ENCODE measurements around the gene DIPK1A. TPM values are rescaled to one million over a fixed set of nuclear protein-coding genes. Genes with fewer than 3 reads are reported as not detected.

DIPK1A gene
- total RNA-seq, 4 donors from 2014 or later = 3.1 to 9.9 (median 4.9) TPM

- intact Hi-C loops (cut with DNase I) = no loop called here
- H3K27ac ChIP-seq = no peak overlapping the region
- TF ChIP-seq, protein P1, sequence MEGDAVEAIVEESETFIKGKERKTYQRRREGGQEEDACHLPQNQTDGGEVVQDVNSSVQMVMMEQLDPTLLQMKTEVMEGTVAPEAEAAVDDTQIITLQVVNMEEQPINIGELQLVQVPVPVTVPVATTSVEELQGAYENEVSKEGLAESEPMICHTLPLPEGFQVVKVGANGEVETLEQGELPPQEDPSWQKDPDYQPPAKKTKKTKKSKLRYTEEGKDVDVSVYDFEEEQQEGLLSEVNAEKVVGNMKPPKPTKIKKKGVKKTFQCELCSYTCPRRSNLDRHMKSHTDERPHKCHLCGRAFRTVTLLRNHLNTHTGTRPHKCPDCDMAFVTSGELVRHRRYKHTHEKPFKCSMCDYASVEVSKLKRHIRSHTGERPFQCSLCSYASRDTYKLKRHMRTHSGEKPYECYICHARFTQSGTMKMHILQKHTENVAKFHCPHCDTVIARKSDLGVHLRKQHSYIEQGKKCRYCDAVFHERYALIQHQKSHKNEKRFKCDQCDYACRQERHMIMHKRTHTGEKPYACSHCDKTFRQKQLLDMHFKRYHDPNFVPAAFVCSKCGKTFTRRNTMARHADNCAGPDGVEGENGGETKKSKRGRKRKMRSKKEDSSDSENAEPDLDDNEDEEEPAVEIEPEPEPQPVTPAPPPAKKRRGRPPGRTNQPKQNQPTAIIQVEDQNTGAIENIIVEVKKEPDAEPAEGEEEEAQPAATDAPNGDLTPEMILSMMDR (IDR thresholded peaks at IDR 0.05) = no peak
- TF ChIP-seq POLR2A (IDR thresholded peaks at IDR 0.05) = no peak
- H3K36me3 ChIP-seq = no peaks in the 10 kb centered on the region
- no peak for DNase-seq
- no peaks in the 10 kb centered on the region for H3K4me1 ChIP-seq
- no peaks in the 10 kb centered on the region for H3K9me3 ChIP-seq
- no peaks in the 10 kb centered on the region for H3K27me3 ChIP-seq
- H3K4me3 ChIP-seq = no peak overlapping the region
- WGBS, 2 donors = 83 to 100% methylated on average over 2 of the region's 2 CpGs
These were observed 90.7 kb downstream of the DIPK1A start for GRCh38 chr1:92870591-92870990.

- no peaks in the 10 kb centered on the region for H3K9me3 ChIP-seq
- no peak overlapping the region for H3K4me3 ChIP-seq
- intact Hi-C loops (cut with DNase I) = no loop called here
- no peak for TF ChIP-seq POLR2A (IDR thresholded peaks at IDR 0.05)
- TF ChIP-seq, protein P1 (IDR thresholded peaks at IDR 0.05) = no peak
- H3K36me3 ChIP-seq = no peaks in the 10 kb centered on the region
- no peak overlapping the region for H3K27ac ChIP-seq
- DNase-seq = no peak
- no peaks in the 10 kb centered on the region for H3K27me3 ChIP-seq
- H3K4me1 ChIP-seq = peaks cover 0 to 6% (median 3%) of the 10 kb centered on the region in 3 donors
These were observed 97.1 kb downstream of the DIPK1A start for GRCh38 chr1:92864131-92864530.

- H3K4me3 ChIP-seq = no peak overlapping the region
- TF ChIP-seq POLR2A (IDR thresholded peaks at IDR 0.05) = no peak
- TF ChIP-seq, protein P1 (IDR thresholded peaks at IDR 0.05) = no peak
- peaks cover 0 to 8% (median 3%) of the 10 kb centered on the region in 3 donors for H3K4me1 ChIP-seq
- DNase-seq = no peak
- WGBS, 2 donors = 87 to 90% methylated on average over 4 of the region's 4 CpGs
- H3K27me3 ChIP-seq = no peaks in the 10 kb centered on the region
- intact Hi-C loops (cut with DNase I) = no loop called here
- no peaks in the 10 kb centered on the region for H3K36me3 ChIP-seq
- H3K27ac ChIP-seq = no peak overlapping the region
- no peaks in the 10 kb centered on the region for H3K9me3 ChIP-seq
These were observed 98.7 kb downstream of the DIPK1A start for GRCh38 chr1:92862605-92863004.

- H3K4me1 ChIP-seq = peaks cover 0 to 8% (median 3%) of the 10 kb centered on the region in 3 donors
- no peaks in the 10 kb centered on the region for H3K27me3 ChIP-seq
- no peak for DNase-seq
- intact Hi-C loops (cut with DNase I) = loop anchor here (2.0 to 10.0 kb wide), 2 partner anchors 105 to 137 kb away; partner anchors contain the start of gene DIPK1A
- TF ChIP-seq, protein P1 (IDR thresholded peaks at IDR 0.05) = no peak
- no peak for TF ChIP-seq POLR2A (IDR thresholded peaks at IDR 0.05)
- H3K36me3 ChIP-seq = no peaks in the 10 kb centered on the region
- no peak overlapping the region for H3K27ac ChIP-seq
- WGBS, 2 donors = 53 to 54% methylated on average over 7 of the region's 7 CpGs
- H3K4me3 ChIP-seq = peak overlapping the region in 1 of 4 donors; percentile 33
- H3K9me3 ChIP-seq = no peaks in the 10 kb centered on the region
These were observed 101.7 kb downstream of the DIPK1A start for GRCh38 chr1:92859400-92860039.

GRCh38 chr1:92858564-92859399 lies 102.5 kb downstream of the DIPK1A start:
- H3K27me3 ChIP-seq = no peaks in the 10 kb centered on the region
- intact Hi-C loops (cut with DNase I) = loop anchor here (2.0 to 10.0 kb wide), 2 partner anchors 106 to 138 kb away; partner anchors contain the start of gene DIPK1A
- DNase-seq = no peak
- no peaks in the 10 kb centered on the region for H3K9me3 ChIP-seq
- no peak overlapping the region for H3K27ac ChIP-seq
- no peaks in the 10 kb centered on the region for H3K36me3 ChIP-seq
- TF ChIP-seq, protein P1 (IDR thresholded peaks at IDR 0.05) = peak; percentile 82 to 98 (median 96)
- TF ChIP-seq POLR2A (IDR thresholded peaks at IDR 0.05) = no peak
- whole genome bisulfite sequencing, 2 donors = 29 to 35% methylated on average over 12 to 13 of the region's 13 CpGs
- H3K4me1 ChIP-seq = peaks cover 0 to 8% (median 3%) of the 10 kb centered on the region in 3 donors
- H3K4me3 ChIP-seq = peak overlapping the region in 2 of 4 donors; percentile 7 to 33

Data from esophagus squamous epithelium (tissue), 5 donors.